Stimulated activated naive CD4-positive, alpha-beta T cell (primary cell): ENCODE data around the gene SNX20.

Source experiments
- DNase-seq, 6 experiments: peaks; one replicate each; lab custom pipeline; 2025; lab: John Stamatoyannopoulos, UW

SNX20 gene

GRCh38 chr16:50704245-50704644, 23.1 kb upstream of the SNX20 start:
- no peak for DNase-seq

DNA sequence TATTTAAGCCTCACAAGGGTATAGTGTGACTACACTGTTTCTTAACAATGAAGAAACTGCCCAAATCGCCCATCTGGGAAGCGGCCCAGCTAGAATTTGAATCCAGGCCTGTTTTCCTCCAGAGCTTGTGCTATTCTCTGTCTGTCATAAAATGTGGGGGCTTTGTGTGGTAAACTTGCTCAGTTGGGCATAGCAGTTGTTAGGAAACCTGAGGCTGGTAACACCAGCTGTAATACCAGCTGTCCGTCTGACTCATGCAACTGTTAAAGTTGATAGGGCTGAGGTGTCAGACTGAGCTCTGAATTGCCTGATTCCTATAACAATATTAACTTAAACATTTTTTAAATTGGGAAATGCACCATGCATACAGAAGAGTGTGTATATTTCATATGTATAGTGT, 21.6 kb upstream of the SNX20 start:
- no peak for DNase-seq

DNA sequence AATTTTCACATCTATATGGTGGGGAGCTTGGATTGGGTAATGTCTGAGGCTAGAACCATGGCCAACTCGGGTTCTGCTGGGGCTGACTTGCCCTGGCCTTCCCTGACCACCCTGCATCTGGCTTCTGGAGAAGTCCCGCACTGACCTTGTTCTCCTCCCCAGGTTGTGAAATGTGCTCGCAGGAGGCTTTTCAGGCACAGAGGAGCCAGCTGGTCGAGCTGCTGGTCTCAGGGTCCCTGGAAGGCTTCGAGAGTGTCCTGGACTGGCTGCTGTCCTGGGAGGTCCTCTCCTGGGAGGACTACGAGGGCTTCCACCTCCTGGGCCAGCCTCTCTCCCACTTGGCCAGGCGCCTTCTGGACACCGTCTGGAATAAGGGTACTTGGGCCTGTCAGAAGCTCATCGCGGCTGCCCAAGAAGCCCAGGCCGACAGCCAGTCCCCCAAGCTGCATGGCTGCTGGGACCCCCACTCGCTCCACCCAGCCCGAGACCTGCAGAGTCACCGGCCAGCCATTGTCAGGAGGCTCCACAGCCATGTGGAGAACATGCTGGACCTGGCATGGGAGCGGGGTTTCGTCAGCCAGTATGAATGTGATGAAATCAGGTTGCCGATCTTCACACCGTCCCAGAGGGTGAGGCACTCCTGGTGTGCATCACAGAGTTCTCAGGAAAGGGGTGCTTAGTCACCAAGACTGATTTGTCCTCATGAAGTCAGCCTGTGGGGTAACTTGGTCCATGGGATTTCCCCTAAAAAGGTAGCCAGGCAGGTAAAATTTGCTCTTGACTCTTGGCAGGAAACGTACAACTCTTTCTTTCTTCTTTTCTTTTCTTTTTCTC, 18.4 kb upstream of the SNX20 start:
- DNase-seq = no peak

- no peak for DNase-seq
Measured at GRCh38 chr16:50697881-50698767, 17.0 kb upstream of the SNX20 start.

- no peak for DNase-seq
Measured at GRCh38 chr16:50697421-50697715, 16.3 kb upstream of the SNX20 start.

DNA sequence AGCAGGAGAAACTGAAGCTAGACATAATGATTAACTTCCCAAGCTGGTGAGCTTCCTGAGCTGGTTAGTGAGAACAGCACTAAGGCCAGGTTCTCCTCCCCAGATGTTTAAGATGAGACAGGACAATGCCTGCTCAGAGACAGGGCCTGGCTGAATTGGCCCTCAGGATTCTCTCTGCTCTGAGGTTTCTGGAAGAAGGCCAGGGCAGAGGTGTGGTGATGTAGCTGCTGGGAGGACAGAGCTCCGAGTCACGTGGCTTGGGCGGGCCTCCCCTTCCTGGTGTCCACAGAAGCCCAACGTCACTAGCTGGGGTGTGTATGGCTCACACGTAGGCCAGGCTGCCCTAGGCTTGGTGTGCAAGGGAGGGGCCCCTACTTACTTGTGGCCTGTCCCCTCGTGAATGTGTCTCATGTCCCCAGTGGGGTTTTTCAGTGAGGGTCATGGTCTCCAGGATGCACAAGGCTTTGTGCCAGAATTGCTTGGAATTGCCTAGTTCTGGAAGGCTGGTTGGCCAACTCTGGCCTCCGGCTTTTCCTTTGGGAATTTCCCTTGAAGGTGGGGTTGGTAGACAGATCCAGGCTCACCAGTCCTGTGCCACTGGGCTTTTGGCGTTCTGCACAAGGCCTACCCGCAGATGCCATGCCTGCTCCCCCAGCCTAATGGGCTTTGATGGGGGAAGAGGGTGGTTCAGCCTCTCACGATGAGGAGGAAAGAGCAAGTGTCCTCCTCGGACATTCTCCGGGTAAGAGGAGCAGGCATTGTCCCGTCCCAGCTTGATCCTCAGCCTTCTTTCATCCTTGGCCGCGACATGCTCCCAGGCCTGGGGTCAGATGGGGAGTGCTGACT, 15.7 kb upstream of the SNX20 start:
- no peak for DNase-seq

DNA sequence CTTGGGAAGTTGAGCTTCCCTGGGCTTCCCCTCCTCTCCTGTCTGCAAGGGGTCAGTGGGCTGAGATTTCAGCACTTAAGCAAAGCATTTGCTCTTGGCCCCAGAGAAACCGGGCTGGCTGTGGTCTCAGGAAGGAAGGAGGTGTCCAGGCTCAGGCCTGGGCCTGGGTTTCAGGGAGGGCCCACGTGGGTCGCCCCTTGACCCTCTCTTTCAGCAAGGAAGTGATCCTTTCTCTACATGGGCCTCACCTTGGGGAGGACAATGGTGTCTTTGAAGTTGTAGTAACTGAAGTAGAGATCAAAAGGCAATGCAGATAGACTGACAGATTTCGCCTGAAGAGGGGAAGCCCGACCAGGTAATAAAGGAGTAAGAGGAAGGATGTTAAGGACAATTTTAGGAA, 15.0 kb upstream of the SNX20 start:
- no peak for DNase-seq

DNA sequence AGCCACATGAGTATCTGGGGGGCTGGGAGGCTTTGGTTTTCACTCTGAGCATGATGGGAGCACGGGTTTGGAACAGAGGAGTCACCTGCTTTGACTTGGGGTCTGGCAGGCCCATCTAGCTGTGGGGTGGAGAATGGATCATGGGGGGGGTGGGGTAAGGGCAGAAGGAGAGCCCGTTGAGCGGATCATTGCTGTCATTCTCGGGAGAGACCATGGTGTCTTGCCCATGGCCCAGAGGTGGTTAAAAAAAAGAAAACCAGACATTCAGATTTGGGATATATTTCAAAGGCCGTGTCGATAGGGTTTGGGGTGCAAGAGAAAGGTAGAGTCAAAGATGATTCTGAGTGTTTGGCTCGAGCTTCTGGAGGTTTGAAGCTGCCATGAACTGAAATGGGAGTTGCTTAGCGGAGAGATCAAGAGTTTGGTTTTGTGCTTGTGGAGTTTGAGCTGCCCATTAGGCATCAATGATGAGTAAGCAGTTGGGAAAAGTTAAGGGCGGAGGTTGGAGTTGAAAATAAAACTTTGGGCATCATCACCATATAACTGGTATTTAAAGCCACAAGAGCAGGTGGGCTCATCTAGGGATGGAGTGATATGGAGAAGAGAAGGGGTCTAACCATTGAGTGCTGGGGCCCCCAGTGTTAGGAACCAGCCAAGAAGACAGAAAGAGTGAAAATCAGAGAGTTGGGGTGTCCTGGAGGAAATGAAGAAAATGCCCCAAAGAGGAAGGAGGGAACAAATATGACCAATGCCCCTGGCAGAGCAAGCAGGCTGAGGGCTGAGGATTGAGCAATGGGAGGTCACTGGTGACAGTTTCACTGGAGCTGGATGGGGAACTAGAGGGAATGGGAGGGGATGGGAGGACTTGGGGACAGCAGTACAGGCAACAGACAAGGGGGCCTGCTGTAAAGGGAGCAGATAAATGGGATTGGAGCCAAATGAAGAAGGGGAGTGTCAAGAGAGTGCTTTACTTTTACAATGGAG, 14.2 kb upstream of the SNX20 start:
- no peak for DNase-seq

GRCh38 chr16:50694206-50694605, 13.1 kb upstream of the SNX20 start:
- no peak for DNase-seq

- DNase-seq = peak in 5 of 6 experiments; percentile 9 to 34 (median 17)
Measured at GRCh38 chr16:50692999-50693781, 12.1 kb upstream of the SNX20 start, which contains the start of gene NOD2. Gene NOD2, plus strand, starts transcription at chr16:50693606. Its CDS starts 5,890 bp downstream, at chr16:50699496.

DNA sequence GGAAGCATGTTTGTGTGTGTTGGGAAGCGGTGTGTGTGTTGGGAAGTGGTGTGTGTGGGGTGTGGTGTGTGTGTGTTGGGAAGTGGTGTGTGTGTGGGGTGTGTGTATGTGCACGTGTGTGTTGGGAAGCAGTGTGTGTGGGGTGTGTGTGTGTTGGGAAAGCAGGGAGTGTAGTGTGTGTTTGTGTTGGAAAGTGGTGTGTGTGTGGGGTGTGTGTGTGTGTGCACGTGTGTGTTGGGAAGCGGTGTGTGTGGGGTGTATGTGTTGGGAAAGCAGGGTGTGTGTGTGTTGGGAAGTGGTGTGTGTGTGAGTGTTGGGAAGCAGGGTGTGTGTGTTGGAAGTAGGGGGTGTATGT, 11.5 kb upstream of the SNX20 start:
- DNase-seq = no peak

GRCh38 chr16:50690177-50690576, 9.1 kb upstream of the SNX20 start:
- no peak for DNase-seq

DNA sequence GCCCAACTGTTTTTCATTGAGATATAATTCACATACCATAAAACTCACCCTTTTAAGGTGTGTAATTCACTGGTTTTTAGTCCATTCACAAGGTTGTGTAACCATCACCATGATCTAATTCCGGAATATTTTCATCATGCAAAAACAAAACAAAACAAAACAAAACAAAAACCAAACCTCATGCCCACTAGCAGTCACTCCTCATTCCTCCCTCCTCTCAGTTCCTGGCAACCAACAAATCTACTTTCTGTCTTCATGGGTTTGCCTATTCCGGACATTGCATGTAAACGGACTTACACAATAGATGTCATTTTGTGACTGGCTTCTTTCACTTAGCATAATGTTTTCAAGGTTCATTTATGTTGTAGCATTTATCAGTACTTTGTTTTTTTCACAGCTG, 7.8 kb upstream of the SNX20 start:
- DNase-seq = no peak

GRCh38 chr16:50688083-50688482, 7.0 kb upstream of the SNX20 start:
- no peak for DNase-seq

DNA sequence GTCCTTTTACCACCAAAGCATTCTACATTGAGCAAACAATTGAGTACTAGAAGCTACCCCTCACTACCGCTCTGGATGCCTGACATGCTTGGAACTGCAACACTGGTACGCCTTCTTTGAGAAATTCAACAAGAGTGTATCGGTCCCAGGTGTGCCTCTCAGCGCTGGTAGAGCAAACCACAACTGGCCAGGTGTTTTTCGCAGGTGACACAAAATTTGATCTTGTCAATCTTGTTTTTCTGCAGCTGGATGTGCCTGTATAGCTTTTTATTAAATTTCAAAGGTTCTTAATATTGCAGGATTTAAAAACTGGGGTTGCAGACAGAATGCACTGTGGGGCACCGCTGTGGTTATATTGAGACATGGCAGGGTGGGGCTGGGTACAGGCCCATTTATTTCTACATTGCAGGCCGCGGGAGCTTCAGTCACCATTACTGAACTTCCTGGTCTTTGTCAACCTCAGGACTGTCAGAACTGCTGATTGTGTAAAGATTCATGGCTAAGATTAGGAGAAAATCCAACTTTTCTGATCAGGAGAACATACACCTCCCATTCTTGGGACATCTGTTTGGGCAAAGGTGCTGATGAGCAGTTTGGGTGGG, 4.5 kb upstream of the SNX20 start:
- DNase-seq = no peak

GRCh38 chr16:50684823-50685461, 3.8 kb upstream of the SNX20 start:
- DNase-seq = peak in 2 of 6 experiments; percentile 14 to 28

- peak in 5 of 6 experiments; percentile 18 to 43 (median 35) for DNase-seq
Measured at GRCh38 chr16:50683689-50684374, 2.7 kb upstream of the SNX20 start.

- DNase-seq = no peak
Measured at GRCh38 chr16:50680556-50680893, 587 bp downstream of the SNX20 start.
